Omental fat pad (tissue), 4 donors: ENCODE results near the gene SIGLEC10. TPM values are rescaled to one million over a fixed set of nuclear protein-coding genes. Genes with fewer than 3 reads are reported as not detected.
A peak's percentile ranks its signal among the peaks of the same experiment; 100 is the strongest.

Experiments
- ATAC-seq: fragments of 150-250 bp; one replicate; pipeline ENCODE4 v1.9.1; 2016; ENCODE audit warnings: mild to moderate bottlenecking, moderate library complexity; ENCODE audit not compliant: low FRiP score
- DNase-seq: peaks from one replicate; pipeline ENCODE4 v3.0.0-alpha.2; 2019; ENCODE audit warnings: low spot score
- total RNA-seq, 4 donors: library from RNA; depleted of rRNA; stranded (reverse); fragments of >200 nt; gene quantifications; one replicate each; pipeline ENCODE4 v1.1.0, GENCODE V29; 2016
- TF ChIP-seq, protein P1 (sequence below), 3 donors: fragments of 450-650 bp; IDR thresholded peaks; one replicate each; pipeline ENCODE4 v1.5.1; 2016 to 2017; ENCODE audit warnings: antibody characterized with exemption in 3 of 3, mild to moderate bottlenecking in 3 of 3, moderate library complexity in 2 of 3

The SIGLEC10 gene
- total RNA-seq, 4 donors from 2014 or later = 1.1 to 3.9 (median 2.8) TPM

DNA sequence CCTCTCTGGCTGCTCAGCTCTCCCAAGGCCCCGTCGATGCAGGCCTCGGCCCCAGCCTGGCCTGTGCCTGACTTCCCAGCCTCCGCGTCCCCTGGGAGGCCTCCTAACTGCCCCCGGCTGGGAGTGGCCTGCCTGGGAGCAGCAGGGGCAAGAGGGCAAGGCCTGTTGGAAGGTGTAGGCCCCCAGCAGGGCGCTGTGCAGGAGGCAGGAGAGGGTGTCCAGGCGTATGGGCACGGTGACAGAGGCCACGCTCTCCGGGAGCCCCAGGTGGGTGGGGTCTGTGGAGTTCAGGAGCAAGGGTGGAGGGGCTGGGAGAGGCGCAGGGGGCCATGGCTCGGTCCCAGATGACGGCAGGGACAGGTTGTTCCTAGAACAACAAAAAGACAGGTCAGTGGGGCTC lies 28.3 kb downstream of the SIGLEC10 start:
- ATAC-seq (no peak), DNase-seq (no peak)
- TF ChIP-seq, protein P1, sequence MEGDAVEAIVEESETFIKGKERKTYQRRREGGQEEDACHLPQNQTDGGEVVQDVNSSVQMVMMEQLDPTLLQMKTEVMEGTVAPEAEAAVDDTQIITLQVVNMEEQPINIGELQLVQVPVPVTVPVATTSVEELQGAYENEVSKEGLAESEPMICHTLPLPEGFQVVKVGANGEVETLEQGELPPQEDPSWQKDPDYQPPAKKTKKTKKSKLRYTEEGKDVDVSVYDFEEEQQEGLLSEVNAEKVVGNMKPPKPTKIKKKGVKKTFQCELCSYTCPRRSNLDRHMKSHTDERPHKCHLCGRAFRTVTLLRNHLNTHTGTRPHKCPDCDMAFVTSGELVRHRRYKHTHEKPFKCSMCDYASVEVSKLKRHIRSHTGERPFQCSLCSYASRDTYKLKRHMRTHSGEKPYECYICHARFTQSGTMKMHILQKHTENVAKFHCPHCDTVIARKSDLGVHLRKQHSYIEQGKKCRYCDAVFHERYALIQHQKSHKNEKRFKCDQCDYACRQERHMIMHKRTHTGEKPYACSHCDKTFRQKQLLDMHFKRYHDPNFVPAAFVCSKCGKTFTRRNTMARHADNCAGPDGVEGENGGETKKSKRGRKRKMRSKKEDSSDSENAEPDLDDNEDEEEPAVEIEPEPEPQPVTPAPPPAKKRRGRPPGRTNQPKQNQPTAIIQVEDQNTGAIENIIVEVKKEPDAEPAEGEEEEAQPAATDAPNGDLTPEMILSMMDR (IDR thresholded peaks at IDR 0.05) = no peak

DNA sequence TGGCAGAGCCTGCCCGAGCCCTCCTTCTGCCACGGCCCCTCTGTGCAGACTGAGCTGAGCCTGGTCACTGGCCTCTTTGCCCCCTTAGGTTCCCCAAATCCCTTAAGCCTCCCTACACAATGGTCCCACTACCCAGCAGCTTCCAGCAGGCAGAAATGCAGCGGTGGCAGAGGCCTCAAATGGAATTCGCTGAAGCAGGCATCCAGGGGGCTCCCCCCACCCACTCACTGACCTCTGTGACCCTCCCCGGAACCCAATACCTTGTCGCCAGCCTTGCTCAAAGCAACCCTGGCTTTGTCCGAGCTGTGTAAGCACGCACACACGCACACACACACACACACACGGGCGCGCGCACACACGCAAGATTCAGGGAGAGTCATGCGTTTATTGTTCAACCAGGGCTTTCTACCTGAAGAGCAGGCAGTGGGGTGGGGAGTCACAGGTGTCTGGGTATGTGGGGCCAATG lies 29.5 kb downstream of the SIGLEC10 start, which contains the start of gene LIM2:
TSS of gene LIM2 (minus strand) at position 51 of the 466 bp plus-strand sequence. CDS start 531 bp downstream, outside the sequence.
- ATAC-seq = peak; percentile 30
- no peak for DNase-seq
- TF ChIP-seq, protein P1 (IDR thresholded peaks at IDR 0.05) = no peak

DNA sequence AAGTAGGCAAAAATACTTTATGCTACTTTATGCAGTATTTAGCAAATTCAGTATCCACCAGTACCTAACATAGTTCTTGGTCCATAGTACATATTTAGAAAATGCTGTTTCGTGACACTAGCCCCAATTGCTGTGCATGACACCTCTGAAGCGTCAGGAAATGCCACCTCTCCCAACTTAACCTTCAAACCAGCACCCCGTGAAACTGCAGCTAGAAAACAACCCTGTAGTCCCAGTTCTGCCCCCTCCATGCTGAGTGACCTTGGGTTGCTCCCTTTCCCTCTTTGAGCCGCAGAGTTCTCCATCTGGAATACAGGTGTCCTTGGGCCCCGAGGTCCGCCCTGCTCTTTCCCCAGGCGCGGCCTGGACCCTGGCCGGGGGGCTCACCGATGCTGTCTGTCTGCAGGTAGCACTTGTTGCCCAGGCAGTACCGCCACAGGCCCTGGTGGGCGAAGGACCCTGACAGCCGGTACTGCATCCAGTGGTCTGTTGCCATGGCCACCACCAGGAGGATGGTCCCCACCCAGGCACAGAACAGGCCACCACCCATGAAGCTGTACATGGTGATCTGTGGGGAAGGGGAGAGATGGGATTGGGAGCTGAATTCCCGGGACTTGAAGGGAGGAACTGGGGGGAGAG lies 30.4 kb downstream of the SIGLEC10 start:
- ATAC-seq (no peak), DNase-seq (no peak)
- TF ChIP-seq, protein P1 (IDR thresholded peaks at IDR 0.05) = no peak

DNA sequence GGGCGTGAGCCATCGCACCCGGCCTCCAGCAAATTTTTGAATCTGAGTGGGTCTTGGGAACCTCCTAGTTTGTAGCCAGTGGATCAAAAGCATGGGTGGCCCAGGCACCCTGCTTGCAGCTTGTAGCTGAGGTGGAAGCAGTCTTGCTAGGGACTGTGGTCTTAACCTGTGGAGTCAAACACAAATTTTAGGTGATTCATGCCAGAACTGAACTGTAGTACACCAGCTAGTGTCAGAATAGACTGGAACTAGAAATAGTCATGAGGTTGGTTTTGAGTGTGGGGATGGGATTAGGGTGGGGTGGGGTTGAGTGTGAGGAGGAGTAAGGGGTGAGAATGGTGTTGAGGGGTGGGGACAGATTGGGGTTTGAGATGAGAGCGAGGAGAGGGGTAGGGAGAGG lies 35.4 kb downstream of the SIGLEC10 start:
- TF ChIP-seq, protein P1 (IDR thresholded peaks at IDR 0.05) = no peak
- DNase-seq = no peak
- no peak for ATAC-seq

DNA sequence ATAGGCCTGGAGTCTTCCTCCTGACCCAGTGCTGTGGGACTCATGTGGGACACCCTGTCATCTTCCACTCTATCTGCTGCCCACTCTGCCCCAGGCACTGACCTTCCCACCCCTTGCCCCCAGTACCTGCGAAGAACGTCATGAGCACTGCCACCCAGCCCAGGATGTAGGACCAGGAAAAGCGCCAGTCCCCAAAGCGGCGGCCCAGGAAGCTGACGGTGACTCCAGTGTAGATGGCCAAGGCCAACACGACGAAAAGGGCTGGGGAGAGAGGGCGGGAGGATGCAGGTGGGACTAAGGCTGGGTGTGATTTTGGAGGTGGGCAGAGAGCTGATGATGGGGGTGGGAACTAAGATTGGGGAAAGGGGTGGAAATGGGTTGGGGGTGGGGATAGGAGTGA lies 37.1 kb downstream of the SIGLEC10 start:
- ATAC-seq (no peak), DNase-seq (no peak)
- TF ChIP-seq, protein P1 (IDR thresholded peaks at IDR 0.05) = no peak

DNA sequence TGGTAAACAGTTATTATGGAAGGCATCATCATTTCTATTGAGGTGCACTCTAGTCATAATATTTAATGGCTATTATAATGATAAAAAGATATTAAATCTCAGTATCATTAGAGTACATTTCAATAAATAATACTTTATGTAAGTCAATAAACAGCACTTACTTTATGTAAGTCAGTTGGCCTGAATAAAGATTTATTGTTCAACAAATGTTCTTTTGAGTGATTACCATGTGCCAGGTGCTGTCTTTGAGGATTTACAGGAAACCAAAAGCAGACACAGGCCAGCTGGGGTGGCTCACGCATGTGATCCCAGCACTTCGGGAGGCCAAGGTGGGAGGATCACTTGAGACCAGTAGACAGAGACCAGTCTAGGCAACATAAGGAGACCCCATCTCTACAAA lies 40.0 kb downstream of the SIGLEC10 start:
- ATAC-seq = no peak
- TF ChIP-seq, protein P1 (IDR thresholded peaks at IDR 0.05) = no peak
- no peak for DNase-seq
